ENCODE results near the gene PVRIG.
"Not testable (repeated sequence)": the region's sequence is repeated elsewhere in the genome, so short reads cannot be mapped to it uniquely, and the experiment has no call there.

PVRIG gene

GRCh38 chr7:100234660-100235317 is 15.0 kb downstream of the PVRIG start:
- DNase-seq (ENCODE audit: low read depth): not testable (repeated sequence)

GRCh38 chr7:100239975-100240374 is 20.2 kb downstream of the PVRIG start:
- DNase-seq (ENCODE audit: low read depth): not testable (repeated sequence)

- peak; percentile 23 for DNase-seq (ENCODE audit: low read depth)
Observed at GRCh38 chr7:100243385-100243784, 23.6 kb downstream of the PVRIG start.

GRCh38 chr7:100244988-100245605 is 25.3 kb downstream of the PVRIG start:
- DNase-seq (ENCODE audit: low read depth): not testable (repeated sequence)

GRCh38 chr7:100246121-100246864 is 26.5 kb downstream of the PVRIG start:
- not testable (repeated sequence) for DNase-seq (ENCODE audit: low read depth)

- DNase-seq (ENCODE audit: low read depth): not testable (repeated sequence)
Observed at GRCh38 chr7:100246865-100247137, 27.1 kb downstream of the PVRIG start.

- no peak for DNase-seq (ENCODE audit: low read depth)
Observed at GRCh38 chr7:100247152-100247757, 27.5 kb downstream of the PVRIG start.

- no peak for DNase-seq (ENCODE audit: low read depth)
Observed at GRCh38 chr7:100248483-100248882, 28.7 kb downstream of the PVRIG start.

- no peak for DNase-seq (ENCODE audit: low read depth)
Observed at GRCh38 chr7:100257017-100257416, 37.3 kb downstream of the PVRIG start.

- not testable (repeated sequence) for DNase-seq (ENCODE audit: low read depth)
Observed at GRCh38 chr7:100259984-100260383, 40.2 kb downstream of the PVRIG start.

- not testable (repeated sequence) for DNase-seq (ENCODE audit: low read depth)
Observed at GRCh38 chr7:100262896-100263295, 43.1 kb downstream of the PVRIG start.

- not testable (repeated sequence) for DNase-seq (ENCODE audit: low read depth)
Observed at GRCh38 chr7:100264223-100264622, 44.5 kb downstream of the PVRIG start.

GRCh38 chr7:100264669-100265165 is 45.0 kb downstream of the PVRIG start:
- not testable (repeated sequence) for DNase-seq (ENCODE audit: low read depth)

- DNase-seq (ENCODE audit: low read depth): not testable (repeated sequence)
Observed at GRCh38 chr7:100265851-100266250, 46.1 kb downstream of the PVRIG start.

GRCh38 chr7:100266576-100267354 is 47.0 kb downstream of the PVRIG start:
- no peak for DNase-seq (ENCODE audit: low read depth)

- no peak for DNase-seq (ENCODE audit: low read depth)
Observed at GRCh38 chr7:100267648-100268047, 47.9 kb downstream of the PVRIG start.

GRCh38 chr7:100268882-100269281 is 49.1 kb downstream of the PVRIG start:
- not testable (repeated sequence) for DNase-seq (ENCODE audit: low read depth)

- DNase-seq (ENCODE audit: low read depth): not testable (repeated sequence)
Observed at GRCh38 chr7:100269306-100270045, 49.7 kb downstream of the PVRIG start.

GRCh38 chr7:100270046-100270918 is 50.5 kb downstream of the PVRIG start:
- not testable (repeated sequence) for DNase-seq (ENCODE audit: low read depth)
